ENCODE results near the gene UBE3A. TPM values are rescaled to one million over a fixed set of nuclear protein-coding genes. Genes with fewer than 3 reads are reported as not detected.

Gene UBE3A
- total and polyA plus RNA-seq, 10 of the 15 experiments (the other 5 are each of a cell fraction or from before 2014, with no cell fraction given), result 29.4 to 82.9 (median 58.7) TPM

- FAIRE-seq, result no peak
- 0 out of 4 replicates have a peak, but pooled peaks cover 0 to 6% of the 10 kb centered on the region in 2 experiments for H3K36me3 ChIP-seq (ENCODE audit: control insufficient read depth in 2 of 2, insufficient read depth in 2 of 2, low read length in 1 of 2)
- no TSS peak for BruUV-seq (replicated peaks)
- no peak for ATAC-seq
- RAD21 ChIA-PET (ENCODE audit: unreplicated experiment), result no interaction called here
- no peak overlapping the region for H2AFZ ChIP-seq (ENCODE audit: control insufficient read depth, low read depth, low read length)
- SMC1A ChIA-PET (ENCODE audit: uncharacterized antibody, unreplicated experiment), result interaction anchor here (1.4 kb wide), 1 partner anchor 87 kb away, joined by 3 read pairs; no protein-coding TSS in a partner anchor
- no peak overlapping the region for H3K4me3 ChIP-seq
- no peak overlapping the region for H3K9ac ChIP-seq (ENCODE audit: control insufficient read depth, insufficient read depth, low read length)
- no peaks in the 10 kb centered on the region for H4K20me1 ChIP-seq (ENCODE audit: control insufficient read depth, insufficient read depth)
- TF ChIP-seq PBX3 (IDR thresholded peaks at IDR 0.05; ENCODE audit: insufficient replicate concordance, low read depth, low read length), result no peak
- no peak for TF ChIP-seq RFX5 (IDR thresholded peaks at IDR 0.05; ENCODE audit: low read depth, low read length)
- TF ChIP-seq SREBF2 (IDR thresholded peaks at IDR 0.05; ENCODE audit: low read length), result no peak
- TF ChIP-seq SP1 (IDR thresholded peaks at IDR 0.05; ENCODE audit: low read depth, low read length), result no peak
- no peak for TF ChIP-seq SUZ12 (IDR thresholded peaks at IDR 0.05; ENCODE audit: unreplicated experiment)
- no peak for TF ChIP-seq GATAD2B (conservative IDR thresholded peaks at IDR 0.05; ENCODE audit: low read depth)
- TF ChIP-seq POLR2AphosphoS5 (IDR thresholded peaks at IDR 0.05; ENCODE audit: low read length), result no peak
- no peak for TF ChIP-seq USF1 (IDR thresholded peaks at IDR 0.05; ENCODE audit: borderline replicate concordance, extremely low read length, insufficient read depth, low read depth, low read length)
- TF ChIP-seq KAT2A (conservative IDR thresholded peaks at IDR 0.05; ENCODE audit: control insufficient read depth, low read depth, low read length), result no peak
- TF ChIP-seq EZH2 (IDR thresholded peaks at IDR 0.05; ENCODE audit: borderline replicate concordance, control insufficient read depth, low read depth, low read length), result no peak
- TF ChIP-seq ETV6 (conservative IDR thresholded peaks at IDR 0.05 in 1 of 2, IDR thresholded peaks at IDR 0.05 in 1 of 2; ENCODE audit: borderline replicate concordance in 1 of 2, low read depth in 1 of 2), result no peak
- no peak for TF ChIP-seq MTA3 (IDR thresholded peaks at IDR 0.05; ENCODE audit: borderline replicate concordance, low read length)
- TF ChIP-seq NR2C2 (IDR thresholded peaks at IDR 0.05; ENCODE audit: borderline replicate concordance, control insufficient read depth, insufficient read length, low read depth), result no peak
- no peak for TF ChIP-seq JUND (IDR thresholded peaks at IDR 0.05; ENCODE audit: low read depth, low read length)
- no peak for TF ChIP-seq MEF2B (IDR thresholded peaks at IDR 0.05; ENCODE audit: partially characterized antibody, poor library complexity, severe bottlenecking)
- TF ChIP-seq ZZZ3 (IDR thresholded peaks at IDR 0.05; ENCODE audit: control insufficient read depth, insufficient read length, low read depth), result no peak
- TF ChIP-seq FOS (IDR thresholded peaks at IDR 0.05; ENCODE audit: borderline replicate concordance, extremely low read depth, insufficient read length), result no peak
- no peaks in the 10 kb centered on the region for H3K27me3 ChIP-seq (replicated peaks in 1 of 2; ENCODE audit: control insufficient read depth in 2 of 2, insufficient read depth in 2 of 2, low read length in 1 of 2)
- H3K4me1 ChIP-seq (ENCODE audit: control insufficient read depth, insufficient read depth, low read length), result no peaks in the 10 kb centered on the region
- intact Hi-C loops (cut with micrococcal nuclease; ENCODE audit: unreplicated experiment), result no loop called here
- in situ Hi-C loops (cut with MboI), result loop anchor here (10.0 kb wide), 1 partner anchor 363 kb away; no protein-coding TSS in a partner anchor
- H3K79me2 ChIP-seq (ENCODE audit: control insufficient read depth, insufficient read depth, low read length), result no peaks in the 10 kb centered on the region
- CTCF ChIA-PET, result no interaction called here
- 95% methylated on average over 2 of the region's 2 CpGs for WGBS (ENCODE audit: insufficient coverage, insufficient replicate concordance, low lambda C conversion rate, missing lambda C conversion rate)
- no peaks in the 10 kb centered on the region; the same call in 2 of the 3 replicates for H3K9me3 ChIP-seq (replicated peaks; ENCODE audit: control insufficient read depth, insufficient read depth, low read length)
- no peak overlapping the region for H3K27ac ChIP-seq (ENCODE audit: control insufficient read depth, insufficient read depth)
- H3K4me2 ChIP-seq (ENCODE audit: control insufficient read depth, insufficient read depth), result no peak overlapping the region
- no peak for DNase-seq (ENCODE audit: low read depth, low spot score)
- POLR2A ChIA-PET, result no interaction called here
Observed at GRCh38 chr15:25331860-25332259, 107.0 kb downstream of the UBE3A start.

Measured in GM12878 (cell line).